Lung (tissue), 12 donors: Measurements from ENCODE around the gene DDAH2. TPM values are rescaled to one million over a fixed set of nuclear protein-coding genes. Genes with fewer than 3 reads are reported as not detected.

Experiments used
- ATAC-seq: fragments of 200-7000 bp; cut with Tn5 transposase; one replicate; pipeline ENCODE4 v1.9.1; 2020; ENCODE audit warnings: moderate number of reproducible peaks; ENCODE audit not compliant: insufficient read depth, low FRiP score
- DNase-seq, 3 donors: peaks; one replicate each; pipeline ENCODE4 v3.0.0-alpha.2; 2013 to 2017
- H3K27ac ChIP-seq, 2 donors: one replicate each; pipeline ENCODE4 v1.5.1; 2013; ENCODE audit warnings: mild to moderate bottlenecking in 2 of 2, moderate library complexity in 2 of 2, control low read depth in 1 of 2, inconsistent platforms in 1 of 2, low read depth in 1 of 2, low read length in 1 of 2
- H3K27me3 ChIP-seq, 3 donors: one replicate each; pipeline ENCODE4 v1.5.1; 2013; ENCODE audit warnings: low read length in 2 of 3; ENCODE audit not compliant: control insufficient read depth in 3 of 3, insufficient read depth in 3 of 3
- H3K36me3 ChIP-seq, 4 donors: one replicate each; pipeline ENCODE4 v1.5.1; 2013; ENCODE audit warnings: low read length in 4 of 4, mild to moderate bottlenecking in 1 of 4, moderate library complexity in 1 of 4; ENCODE audit not compliant: control insufficient read depth in 4 of 4, insufficient read depth in 4 of 4
- H3K4me1 ChIP-seq, 5 donors: one replicate each; pipeline ENCODE4 v1.5.1; 2013; ENCODE audit warnings: low read length in 5 of 5, mild to moderate bottlenecking in 2 of 5, moderate library complexity in 1 of 5; ENCODE audit not compliant: control insufficient read depth in 5 of 5, insufficient read depth in 5 of 5
- H3K4me3 ChIP-seq: one replicate; pipeline ENCODE4 v1.5.1; 2013; ENCODE audit warnings: mild to moderate bottlenecking, control low read depth, moderate library complexity
- H3K9ac ChIP-seq, 2 donors: one replicate each; pipeline ENCODE4 v1.5.1; 2013; ENCODE audit warnings: low read length in 2 of 2, control low read depth in 1 of 2; ENCODE audit not compliant: insufficient read depth in 1 of 2
- H3K9me3 ChIP-seq, 4 donors: one replicate each; pipeline ENCODE4 v1.5.1; 2013; ENCODE audit warnings: low read length in 3 of 4, mild to moderate bottlenecking in 1 of 4, moderate library complexity in 1 of 4; ENCODE audit not compliant: control insufficient read depth in 4 of 4, insufficient read depth in 3 of 4
- WGBS, 2 donors: extraction: QIAGEN DNeasy Blood & Tissue Kit; methylation state at CpG; one replicate each; pipeline ENCODE4 v1.1.7; 2013; 5-methylcytosine and 5-hydroxymethylcytosine counted together
- polyA plus RNA-seq, 2 donors: library from polyadenylated mRNA; stranded (reverse); fragments of 200-250 nt; gene quantifications; one replicate each; pipeline ENCODE4 v1.2.1, GENCODE V29; 2013
- total RNA-seq, 2 donors: library from RNA; depleted of rRNA in 1 of 2; stranded (reverse); fragments of >200 nt in 1 of 2; gene quantifications; one replicate each; pipeline ENCODE4 v1.2.1, GENCODE V29; 2014 to 2021
- TF ChIP-seq, protein P1 (sequence below): IDR thresholded peaks from 2 replicates; pipeline ENCODE4 v1.5.1; 2012; ENCODE audit warnings: mild to moderate bottlenecking; ENCODE audit errors: control extremely low read depth, extremely low read depth
- donor health status: control.
- donor health status: control.
- donor health status: Bipolar disorder and iron deficiency.
- donor health status: healthy.
- donor health status: DM: yes; HTN: yes; CAD: no.

DDAH2 gene
- total and polyA plus RNA-seq, 4 donors, result 60.3 to 130 (median 91.3) TPM

DNA sequence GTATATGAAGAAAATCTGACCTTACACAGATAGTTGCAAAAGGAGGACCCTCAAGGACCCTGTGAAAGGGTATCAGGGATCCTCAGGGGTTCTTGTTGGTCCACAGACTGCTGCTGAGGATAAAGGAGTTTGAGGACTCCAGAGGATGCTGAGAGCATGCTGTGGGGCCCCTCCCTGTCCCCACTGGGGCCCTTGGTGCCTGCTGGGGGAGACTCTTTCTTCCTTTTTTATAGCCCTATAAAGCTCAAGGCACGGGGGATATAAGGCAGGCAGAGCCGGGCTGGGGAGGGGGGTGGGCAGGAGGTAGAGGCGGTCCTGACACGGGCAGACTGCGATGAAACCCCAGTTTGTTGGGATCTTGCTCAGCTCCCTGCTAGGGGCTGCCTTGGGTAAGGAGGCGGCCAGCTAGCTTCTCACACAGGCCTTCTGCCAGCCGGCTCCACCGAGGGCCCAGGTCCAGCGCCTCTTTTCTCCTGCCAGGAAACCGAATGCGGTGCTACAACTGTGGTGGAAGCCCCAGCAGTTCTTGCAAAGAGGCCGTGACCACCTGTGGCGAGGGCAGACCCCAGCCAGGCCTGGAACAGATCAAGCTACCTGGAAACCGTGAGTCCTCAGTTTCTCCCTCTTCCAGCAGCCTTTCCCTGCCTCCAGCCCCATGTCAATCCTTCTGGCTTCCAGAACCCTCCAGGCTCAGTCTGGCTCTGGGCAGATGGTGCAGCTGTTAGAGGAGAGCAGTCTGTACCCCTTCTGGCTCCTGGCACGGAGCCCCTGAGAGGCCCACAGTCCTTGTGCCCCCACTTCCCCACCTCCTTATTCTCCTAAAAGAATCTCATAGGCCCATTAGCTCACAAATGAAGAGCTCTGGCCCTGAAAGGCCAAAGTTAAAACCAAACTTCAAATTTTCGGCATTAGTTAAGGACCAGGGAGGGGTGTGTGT lies 13.8 kb downstream of the DDAH2 start, which contains the start of gene LY6G6D:
Gene LY6G6D, plus strand, starts transcription at position 327 of the 937 bp plus-strand sequence. Its CDS starts 8 bp downstream, at position 335.
- DNase-seq (peak in 2 of 3 donors; percentile 32 to 35), ATAC-seq (no peak)
- TF ChIP-seq, protein P1, sequence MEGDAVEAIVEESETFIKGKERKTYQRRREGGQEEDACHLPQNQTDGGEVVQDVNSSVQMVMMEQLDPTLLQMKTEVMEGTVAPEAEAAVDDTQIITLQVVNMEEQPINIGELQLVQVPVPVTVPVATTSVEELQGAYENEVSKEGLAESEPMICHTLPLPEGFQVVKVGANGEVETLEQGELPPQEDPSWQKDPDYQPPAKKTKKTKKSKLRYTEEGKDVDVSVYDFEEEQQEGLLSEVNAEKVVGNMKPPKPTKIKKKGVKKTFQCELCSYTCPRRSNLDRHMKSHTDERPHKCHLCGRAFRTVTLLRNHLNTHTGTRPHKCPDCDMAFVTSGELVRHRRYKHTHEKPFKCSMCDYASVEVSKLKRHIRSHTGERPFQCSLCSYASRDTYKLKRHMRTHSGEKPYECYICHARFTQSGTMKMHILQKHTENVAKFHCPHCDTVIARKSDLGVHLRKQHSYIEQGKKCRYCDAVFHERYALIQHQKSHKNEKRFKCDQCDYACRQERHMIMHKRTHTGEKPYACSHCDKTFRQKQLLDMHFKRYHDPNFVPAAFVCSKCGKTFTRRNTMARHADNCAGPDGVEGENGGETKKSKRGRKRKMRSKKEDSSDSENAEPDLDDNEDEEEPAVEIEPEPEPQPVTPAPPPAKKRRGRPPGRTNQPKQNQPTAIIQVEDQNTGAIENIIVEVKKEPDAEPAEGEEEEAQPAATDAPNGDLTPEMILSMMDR, result no peak
- H3K4me1 ChIP-seq, result peaks cover 0 to 29% (median 8%) of the 10 kb centered on the region in 5 donors
- 80 to 83% methylated on average over 16 of the region's 16 CpGs for WGBS, 2 donors
- H3K4me3 ChIP-seq, result no peak within 1 kb of the TSS
- no peak within 1 kb of the TSS for H3K9ac ChIP-seq
- no peak within 1 kb of the TSS for H3K27ac ChIP-seq
- no peaks in the 10 kb centered on the region for H3K27me3 ChIP-seq
- no peaks in the 10 kb centered on the region for H3K36me3 ChIP-seq
- no peaks in the 10 kb centered on the region for H3K9me3 ChIP-seq

DNA sequence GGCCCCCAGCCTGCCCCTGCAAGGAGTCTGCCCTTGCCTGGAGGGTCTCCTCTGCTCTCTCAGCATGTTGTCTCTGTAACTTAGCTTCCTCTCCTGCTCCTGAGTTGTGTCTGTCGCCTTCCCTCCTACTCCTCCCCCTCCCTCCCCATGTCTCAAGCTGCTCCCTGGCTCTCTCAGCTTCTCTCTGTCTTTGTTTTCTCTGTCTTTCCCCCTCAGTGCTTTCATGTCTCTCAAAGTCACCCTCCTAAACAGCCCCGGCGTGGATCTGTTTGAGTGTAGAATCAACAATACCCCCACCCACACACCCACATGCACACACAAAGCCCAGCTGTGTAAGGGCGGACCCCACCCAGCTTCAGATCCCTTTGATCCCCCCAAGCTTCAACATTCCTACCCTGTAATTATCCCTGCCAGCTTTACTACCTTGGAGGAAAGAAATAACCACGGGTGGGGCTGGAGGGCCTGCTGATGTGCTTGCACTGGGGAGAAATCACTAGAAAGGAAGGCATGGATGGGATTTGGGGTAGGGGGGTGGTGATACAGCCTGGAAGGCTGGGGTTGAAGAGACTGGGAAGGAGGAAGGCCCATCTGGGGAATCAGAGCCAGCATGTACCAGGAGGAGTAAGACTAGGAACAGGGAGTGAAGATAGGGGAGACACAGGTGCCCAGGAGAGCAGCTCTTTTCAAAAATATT lies 15.0 kb downstream of the DDAH2 start:
- DNase-seq (peak in 1 of 3 donors; percentile 25), ATAC-seq (no peak)
- H3K9ac ChIP-seq, result no peak overlapping the region
- 55 to 64% methylated on average over 5 of the region's 5 CpGs for WGBS, 2 donors
- H3K9me3 ChIP-seq, result no peaks in the 10 kb centered on the region
- no peaks in the 10 kb centered on the region for H3K27me3 ChIP-seq
- TF ChIP-seq, protein P1, result no peak
- H3K36me3 ChIP-seq, result no peaks in the 10 kb centered on the region
- H3K27ac ChIP-seq, result no peak overlapping the region
- H3K4me3 ChIP-seq, result no peak overlapping the region
- H3K4me1 ChIP-seq, result peaks cover 0 to 29% (median 8%) of the 10 kb centered on the region in 5 donors

DNA sequence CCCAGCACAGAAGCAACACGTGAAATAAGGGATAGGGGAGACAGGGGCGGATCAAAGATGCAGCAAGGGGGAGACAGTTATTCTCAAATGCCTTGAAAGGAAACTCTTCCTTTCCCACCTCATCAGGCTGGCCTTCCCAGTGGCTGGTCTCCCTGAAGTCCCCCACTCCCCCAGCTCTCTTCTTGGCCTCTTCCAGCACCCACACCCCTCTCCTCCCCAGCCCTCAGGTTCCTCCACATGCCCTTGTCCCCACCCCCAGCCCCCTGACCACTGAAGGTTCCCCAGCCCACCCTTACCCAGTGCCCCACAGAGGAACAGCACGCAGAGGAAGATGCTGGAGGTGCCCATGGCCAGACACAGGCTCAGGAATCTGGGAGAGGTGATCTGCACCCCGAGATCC lies 15.6 kb downstream of the DDAH2 start:
- TF ChIP-seq, protein P1, result no peak
- no peak for ATAC-seq
- Histone ChIP-seq H3K4me1 (peaks cover 0 to 22% (median 8%) of the 10 kb centered on the region in 5 donors), H3K27ac (no peak overlapping the region), H3K27me3 (no peaks in the 10 kb centered on the region), H3K9ac (no peak overlapping the region), H3K9me3 (no peaks in the 10 kb centered on the region), H3K36me3 (no peaks in the 10 kb centered on the region), H3K4me3 (no peak overlapping the region)
- DNase-seq, result no peak
- 79 to 83% methylated on average over 4 of the region's 4 CpGs for WGBS, 2 donors
